Mucosa of descending colon (tissue), 3 donors: ENCODE measurements around the gene RASSF5. TPM values are rescaled to one million over a fixed set of nuclear protein-coding genes. Genes with fewer than 3 reads are reported as not detected.

ENCODE experiments used
- ATAC-seq: fragments of 200-7000 bp; cut with Tn5 transposase; one replicate; pipeline ENCODE4 v1.9.1; 2020; ENCODE audit warnings: mild to moderate bottlenecking, moderate library complexity
- DNase-seq, 3 donors: peaks; one replicate each; pipeline ENCODE4 v3.0.0-alpha.2; 2020
- H3K36me3 ChIP-seq: fragments of 200-600 bp; one replicate; pipeline ENCODE4 v1.8.0; 2021; ENCODE audit warnings: low read depth, mild to moderate bottlenecking
- H3K4me1 ChIP-seq: fragments of 200-600 bp; one replicate; pipeline ENCODE4 v1.8.0; 2021; ENCODE audit warnings: low read depth, mild to moderate bottlenecking
- H3K4me3 ChIP-seq: fragments of 200-600 bp; one replicate; pipeline ENCODE4 v1.8.0; 2021; ENCODE audit warnings: mild to moderate bottlenecking
- H3K9me3 ChIP-seq: fragments of 200-600 bp; one replicate; pipeline ENCODE4 v1.8.0; 2021; ENCODE audit warnings: mild to moderate bottlenecking
- CTCF ChIP-seq: fragments of 200-600 bp; IDR thresholded peaks from one replicate; pipeline ENCODE4 v1.8.0; 2022; ENCODE audit warnings: antibody characterized with exemption, mild to moderate bottlenecking
- intact Hi-C, 2 donors: fragments of 100-400 bp; cut with DNase I in 1 of 2; cut with micrococcal nuclease in 1 of 2; formaldehyde crosslinking; loops; one replicate each; pipeline versions ENCODE4 v1.11.0 to v1.11.1; 2022; cut with DNase I, micrococcal nuclease
- total RNA-seq, 3 donors: library from RNA; stranded (reverse); fragmentation: NEBNext Ultra II Directional in 2 of 3; extraction: Animal tissue kit (Norgen Biotek cat#: 25700) in 2 of 3; gene quantifications; one replicate each; pipeline versions ENCODE4 v1.2.1 to v1.2.4, GENCODE V29; 2021 to 2023
- donor health status: DM: no; HTN: no; CAD: no; lungs with moderate emphysema.
- donor health status: DM: no; HTN: no; CAD: no.
- donor health status: DM: no; HTN: yes; CAD: no.

Gene RASSF5
- total RNA-seq, 3 donors from 2014 or later = 5.3 to 7.6 (median 5.8) TPM

GRCh38 chr1:206477110-206477509, 30.2 kb upstream of the RASSF5 start:
- DNase-seq = peak in 1 of 3 donors; percentile 11
- no peaks in the 10 kb centered on the region for H3K9me3 ChIP-seq
- no peak for TF ChIP-seq CTCF
- ATAC-seq = no peak
- intact Hi-C loops = no loop called here
- H3K4me3 ChIP-seq = no peak overlapping the region
- no peaks in the 10 kb centered on the region for H3K4me1 ChIP-seq
- H3K36me3 ChIP-seq = no peaks in the 10 kb centered on the region

- no peak overlapping the region for H3K4me3 ChIP-seq
- no peaks in the 10 kb centered on the region for H3K36me3 ChIP-seq
- DNase-seq = peak in 1 of 3 donors; percentile 21
- intact Hi-C loops = no loop called here
- no peaks in the 10 kb centered on the region for H3K9me3 ChIP-seq
- TF ChIP-seq CTCF = no peak
- H3K4me1 ChIP-seq = no peaks in the 10 kb centered on the region
- ATAC-seq = no peak
Measured at GRCh38 chr1:206477581-206478380, 29.6 kb upstream of the RASSF5 start.

- H3K4me1 ChIP-seq = no peaks in the 10 kb centered on the region
- no peak overlapping the region for H3K4me3 ChIP-seq
- no peaks in the 10 kb centered on the region for H3K9me3 ChIP-seq
- no peak for ATAC-seq
- peak in 1 of 3 donors; percentile 16 for DNase-seq
- intact Hi-C loops = no loop called here
- no peaks in the 10 kb centered on the region for H3K36me3 ChIP-seq
- no peak for TF ChIP-seq CTCF
Measured at GRCh38 chr1:206478746-206479145, 28.6 kb upstream of the RASSF5 start.

- peak; percentile 50 for TF ChIP-seq CTCF
- H3K9me3 ChIP-seq = no peaks in the 10 kb centered on the region
- ATAC-seq (peak; percentile 72), DNase-seq (peak in 2 of 3 donors; percentile 59 to 84)
- intact Hi-C loops = no loop called here
- H3K4me3 ChIP-seq = no peak overlapping the region
- H3K36me3 ChIP-seq = no peaks in the 10 kb centered on the region
- no peaks in the 10 kb centered on the region for H3K4me1 ChIP-seq
Measured at GRCh38 chr1:206479183-206480125, 27.9 kb upstream of the RASSF5 start.

- ATAC-seq (no peak), DNase-seq (no peak)
- Histone ChIP-seq H3K36me3 (no peaks in the 10 kb centered on the region), H3K4me1 (no peaks in the 10 kb centered on the region), H3K4me3 (no peak overlapping the region), H3K9me3 (no peaks in the 10 kb centered on the region)
- intact Hi-C loops = no loop called here
- no peak for TF ChIP-seq CTCF
Measured at GRCh38 chr1:206480211-206480610, 27.1 kb upstream of the RASSF5 start.
